Liver (tissue), 9 donors: ENCODE data around the gene MIDN. TPM values are rescaled to one million over a fixed set of nuclear protein-coding genes. Genes with fewer than 3 reads are reported as not detected.

Source experiments
- DNase-seq: peaks from one replicate; pipeline ENCODE4 v3.0.0-alpha.2; 2017; ENCODE audit warnings: low spot score
- H3K27ac ChIP-seq, 2 donors: one replicate each; pipeline ENCODE4 v1.7.0; 2013; ENCODE audit warnings: inconsistent platforms in 2 of 2, low read length in 2 of 2, control low read depth in 1 of 2, low read depth in 1 of 2, mild to moderate bottlenecking in 1 of 2
- H3K27me3 ChIP-seq, 4 donors: one replicate each; pipeline versions ENCODE4 v1.6.1 to v1.7.0; 2013; ENCODE audit warnings: low read length in 3 of 4, inconsistent platforms in 1 of 4, mild to moderate bottlenecking in 1 of 4, moderate library complexity in 1 of 4; ENCODE audit not compliant: control insufficient read depth in 4 of 4, insufficient read depth in 4 of 4
- H3K36me3 ChIP-seq, 4 donors: one replicate each; pipeline versions ENCODE4 v1.6.1 to v1.7.0; 2013; ENCODE audit warnings: low read length in 3 of 4, mild to moderate bottlenecking in 3 of 4, low read depth in 1 of 4, moderate library complexity in 1 of 4; ENCODE audit not compliant: control insufficient read depth in 4 of 4, insufficient read depth in 3 of 4
- H3K4me1 ChIP-seq, 4 donors: one replicate each; pipeline versions ENCODE4 v1.6.1 to v1.7.0; 2013; ENCODE audit warnings: low read length in 3 of 4, mild to moderate bottlenecking in 3 of 4, moderate library complexity in 1 of 4; ENCODE audit not compliant: control insufficient read depth in 4 of 4, insufficient read depth in 4 of 4
- H3K4me3 ChIP-seq, 3 donors: one replicate each; pipeline versions ENCODE4 v1.6.1 to v1.7.0; 2013; ENCODE audit warnings: low read length in 3 of 3, control low read depth in 1 of 3, low read depth in 1 of 3, mild to moderate bottlenecking in 1 of 3
- H3K9ac ChIP-seq, 2 donors: one replicate each; pipeline ENCODE4 v1.7.0; 2013; ENCODE audit warnings: low read length in 2 of 2, mild to moderate bottlenecking in 2 of 2, moderate library complexity in 2 of 2, control low read depth in 1 of 2, low read depth in 1 of 2
- H3K9me3 ChIP-seq, 4 donors: one replicate each; pipeline versions ENCODE4 v1.6.1 to v1.7.0; 2013; ENCODE audit warnings: low read length in 3 of 4; ENCODE audit not compliant: control insufficient read depth in 4 of 4
- HNF4G ChIP-seq: IDR thresholded peaks from 2 replicates; pipeline ENCODE4 v1.6.1; 2016; ENCODE audit warnings: antibody characterized with exemption
- WGBS: extraction: QIAGEN DNeasy Blood & Tissue Kit; methylation state at CpG from one replicate; pipeline ENCODE4 v1.1.7; 2013; 5-methylcytosine and 5-hydroxymethylcytosine counted together
- polyA plus RNA-seq, 2 donors: library from polyadenylated mRNA; stranded (reverse) in 1 of 2; unstranded in 1 of 2; fragments of 200-250 nt in 1 of 2; fragments of >200 nt in 1 of 2; fragmentation: Nextera tagmentation in 1 of 2; extraction: Ambion mirVana in 1 of 2; gene quantifications; one replicate each; pipeline versions ENCODE4 v1.2.1 to v1.2.3, GENCODE V29; 2013 to 2015
- total RNA-seq, 2 donors: library from RNA; depleted of rRNA; stranded (reverse); fragments of >200 nt; gene quantifications; one replicate each; pipeline ENCODE4 v1.2.3, GENCODE V29; 2014
- donor health status: healthy.
- donor health status: healthy.
- donor health status: healthy.
- donor health status: healthy.
- donor health status: healthy.

MIDN gene
- total and polyA plus RNA-seq, 4 donors: 2.9 to 22.9 (median 11.8) TPM

GRCh38 chr19:1308718-1309117 lies 60.3 kb downstream of the MIDN start:
- no peak for TF ChIP-seq HNF4G
- Histone ChIP-seq H3K27me3 (no peaks in the 10 kb centered on the region), H3K27ac (no peak overlapping the region), H3K4me3 (no peak overlapping the region), H3K9ac (no peak overlapping the region), H3K4me1 (peaks cover under 1 to 10% (median 7%) of the 10 kb centered on the region in 4 donors), H3K36me3 (no peaks in the 10 kb centered on the region), H3K9me3 (no peaks in the 10 kb centered on the region)
- DNase-seq: no peak
- WGBS: 74% methylated on average over 11 of the region's 11 CpGs

Other genes starting within 250 kb of the MIDN start
- under 1 TPM in 1 of 2 donors, not detected in 1; 0.05 TPM for gene GRIN3B, start 248.2 kb upstream of the MIDN start, total RNA-seq
- not detected for gene GRIN3B, start 248.2 kb upstream of the MIDN start, polyA plus RNA-seq
- 10 to 100 TPM; 34.3 to 80.3 TPM for gene TMEM259, start 227.5 kb upstream of the MIDN start, total RNA-seq
- gene TMEM259, start 227.5 kb upstream of the MIDN start, polyA plus RNA-seq: 10 to 100 TPM; 29.7 to 99.3 TPM
- gene RNU6-2, start 227.1 kb upstream of the MIDN start, total RNA-seq: not detected
- gene RNU6-2, start 227.1 kb upstream of the MIDN start, polyA plus RNA-seq: not detected
- gene CNN2, start 222.0 kb upstream of the MIDN start, total RNA-seq: 10 to 100 TPM; 31.0 to 38.4 TPM
- gene CNN2, start 222.0 kb upstream of the MIDN start, polyA plus RNA-seq: 10 to 100 TPM; 10.1 to 22.6 TPM
- gene ABCA7, start 208.5 kb upstream of the MIDN start, total RNA-seq: 10 to 100 TPM in 1 of 2 donors, 1 to 10 TPM in 1; 5.3 to 60.9 TPM
- gene ABCA7, start 208.5 kb upstream of the MIDN start, polyA plus RNA-seq: 1 to 10 TPM; 3.0 to 4.4 TPM
- gene ARHGAP45, start 181.4 kb upstream of the MIDN start, total RNA-seq: 10 to 100 TPM; 13.6 to 27.5 TPM
- 1 to 10 TPM; 3.3 to 5.8 TPM for gene ARHGAP45, start 181.4 kb upstream of the MIDN start, polyA plus RNA-seq
- 100 to 1,000 TPM in 1 of 2 donors, 10 to 100 TPM in 1; 51.8 to 168 TPM for gene POLR2E, start 153.2 kb upstream of the MIDN start, total RNA-seq
- gene POLR2E, start 153.2 kb upstream of the MIDN start, polyA plus RNA-seq: 100 to 1,000 TPM; 175 to 211 TPM
- gene GPX4, start 144.6 kb upstream of the MIDN start, total RNA-seq: 100 to 1,000 TPM; 122 to 149 TPM
- gene GPX4, start 144.6 kb upstream of the MIDN start, polyA plus RNA-seq: 100 to 1,000 TPM; 447 to 558 TPM
- gene SBNO2, start 74.3 kb upstream of the MIDN start, total RNA-seq: 10 to 100 TPM; 11.0 to 25.0 TPM
- gene SBNO2, start 74.3 kb upstream of the MIDN start, polyA plus RNA-seq: 10 to 100 TPM in 1 of 2 donors, 1 to 10 TPM in 1; 2.2 to 19.1 TPM
- 100 to 1,000 TPM in 1 of 2 donors, 10 to 100 TPM in 1; 40.6 to 126 TPM for gene STK11, start 42.8 kb upstream of the MIDN start, total RNA-seq
- 10 to 100 TPM in 1 of 2 donors, 1 to 10 TPM in 1; 3.0 to 30.3 TPM for gene STK11, start 42.8 kb upstream of the MIDN start, polyA plus RNA-seq
- gene CBARP, start 10.6 kb upstream of the MIDN start, total RNA-seq: under 1 TPM; 0.05 to 0.25 TPM
- gene CBARP, start 10.6 kb upstream of the MIDN start, polyA plus RNA-seq: under 1 TPM in 1 of 2 donors, not detected in 1; 0.06 TPM
- gene ATP5F1D, start 6.8 kb upstream of the MIDN start, total RNA-seq: 10 to 100 TPM; 20.2 to 44.5 TPM
- 100 to 1,000 TPM; 246 to 315 TPM for gene ATP5F1D, start 6.8 kb upstream of the MIDN start, polyA plus RNA-seq
- gene CIRBP, start 20.7 kb downstream of the MIDN start, total RNA-seq: 100 to 1,000 TPM in 1 of 2 donors, 10 to 100 TPM in 1; 80.5 to 135 TPM
- gene CIRBP, start 20.7 kb downstream of the MIDN start, polyA plus RNA-seq: 100 to 1,000 TPM in 1 of 2 donors, 10 to 100 TPM in 1; 41.1 to 113 TPM
- 10 to 100 TPM; 14.6 to 15.7 TPM for gene FAM174C, start 26.9 kb downstream of the MIDN start, total RNA-seq
- gene FAM174C, start 26.9 kb downstream of the MIDN start, polyA plus RNA-seq: 10 to 100 TPM; 51.9 to 79.8 TPM
- gene EFNA2, start 37.3 kb downstream of the MIDN start, total RNA-seq: 1 to 10 TPM in 1 of 2 donors, under 1 TPM in 1; 0.98 to 6.2 TPM
- 1 to 10 TPM; 2.5 to 9.8 TPM for gene EFNA2, start 37.3 kb downstream of the MIDN start, polyA plus RNA-seq
- gene NDUFS7, start 135.3 kb downstream of the MIDN start, total RNA-seq: 10 to 100 TPM; 54.4 to 85.7 TPM
- gene NDUFS7, start 135.3 kb downstream of the MIDN start, polyA plus RNA-seq: 100 to 1,000 TPM; 170 to 185 TPM
- gene GAMT, start 153.0 kb downstream of the MIDN start, total RNA-seq: 100 to 1,000 TPM in 1 of 2 donors, 10 to 100 TPM in 1; 76.2 to 181 TPM
- gene GAMT, start 153.0 kb downstream of the MIDN start, polyA plus RNA-seq: 100 to 1,000 TPM; 367 to 394 TPM
- gene DAZAP1, start 159.0 kb downstream of the MIDN start, total RNA-seq: 10 to 100 TPM; 30.0 to 45.0 TPM
- gene DAZAP1, start 159.0 kb downstream of the MIDN start, polyA plus RNA-seq: 10 to 100 TPM in 1 of 2 donors, 1 to 10 TPM in 1; 5.4 to 29.4 TPM
- gene RPS15, start 189.8 kb downstream of the MIDN start, total RNA-seq: 100 to 1,000 TPM; 296 to 408 TPM
- gene RPS15, start 189.8 kb downstream of the MIDN start, polyA plus RNA-seq: 100 to 1,000 TPM; 420 to 954 TPM
- gene APC2, start 201.5 kb downstream of the MIDN start, total RNA-seq: under 1 TPM; under 0.01 to 0.05 TPM
- under 1 TPM; 0.01 to 0.06 TPM for gene APC2, start 201.5 kb downstream of the MIDN start, polyA plus RNA-seq
- 10 to 100 TPM; 17.3 to 19.8 TPM for gene C19orf25, start 230.6 kb downstream of the MIDN start, total RNA-seq
- 10 to 100 TPM; 15.1 to 19.8 TPM for gene C19orf25, start 230.6 kb downstream of the MIDN start, polyA plus RNA-seq
- gene PCSK4, start 241.8 kb downstream of the MIDN start, total RNA-seq: 1 to 10 TPM; 2.6 TPM
- 1 to 10 TPM in 1 of 2 donors, under 1 TPM in 1; 0.60 to 1.2 TPM for gene PCSK4, start 241.8 kb downstream of the MIDN start, polyA plus RNA-seq
- gene REEP6, start 242.6 kb downstream of the MIDN start, total RNA-seq: 100 to 1,000 TPM in 1 of 2 donors, 10 to 100 TPM in 1; 16.4 to 159 TPM
- 100 to 1,000 TPM; 243 to 449 TPM for gene REEP6, start 242.6 kb downstream of the MIDN start, polyA plus RNA-seq